Activated CD8-positive, alpha-beta memory T cell treated with anti-CD3 and anti-CD28 coated beads, Interleukin-2, amount 50 U/mL, for 48 hours (primary cell): ENCODE measurements around the gene GDF7.
"Not testable (repeated sequence)": the region's sequence is repeated elsewhere in the genome, so short reads cannot be mapped to it uniquely, and the experiment has no call there.

Source experiments
- DNase-seq: peaks from one replicate; pipeline ENCODE4 v3.0.0-alpha.2; 2020

GDF7 gene

DNA sequence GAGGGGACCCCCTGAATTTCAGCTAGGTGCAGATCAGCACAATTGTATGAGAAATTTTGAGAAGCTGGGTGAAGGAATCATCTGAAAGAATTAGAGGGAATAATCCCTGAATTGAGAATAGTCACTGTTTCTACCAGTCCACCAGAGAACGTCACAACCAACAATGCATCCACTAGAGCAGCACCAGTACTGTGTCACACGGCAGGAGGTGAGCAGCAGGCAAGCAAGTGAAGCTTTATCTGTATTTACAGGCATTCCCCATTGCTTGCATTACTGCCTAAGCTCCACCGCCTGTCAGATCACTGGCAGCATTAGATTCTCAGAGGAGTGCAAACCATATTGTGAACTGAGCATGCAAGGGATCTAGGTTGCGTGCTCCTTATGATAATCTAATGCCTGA is 40.7 kb downstream of the GDF7 start:
- DNase-seq, result no peak

DNA sequence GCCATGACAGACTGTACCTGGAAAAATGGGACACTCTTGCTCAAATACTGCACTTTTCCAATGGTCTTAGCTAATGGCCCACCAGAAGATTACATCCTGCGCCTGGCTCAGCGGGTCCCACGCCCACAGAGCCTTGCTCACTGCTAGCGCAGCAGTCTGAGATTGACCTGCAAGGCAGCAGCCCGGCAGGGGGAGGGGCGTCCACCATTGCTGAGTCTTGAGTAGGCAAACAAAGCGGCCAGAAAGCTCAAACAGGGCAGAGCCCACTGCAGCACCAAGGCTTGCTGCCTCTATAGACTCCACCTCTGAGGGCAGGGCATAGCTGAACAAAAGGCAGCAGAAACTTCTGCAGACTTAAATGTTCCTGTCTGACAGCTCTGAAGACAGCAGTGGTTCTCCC is 44.7 kb downstream of the GDF7 start:
- not testable (repeated sequence) for DNase-seq

DNA sequence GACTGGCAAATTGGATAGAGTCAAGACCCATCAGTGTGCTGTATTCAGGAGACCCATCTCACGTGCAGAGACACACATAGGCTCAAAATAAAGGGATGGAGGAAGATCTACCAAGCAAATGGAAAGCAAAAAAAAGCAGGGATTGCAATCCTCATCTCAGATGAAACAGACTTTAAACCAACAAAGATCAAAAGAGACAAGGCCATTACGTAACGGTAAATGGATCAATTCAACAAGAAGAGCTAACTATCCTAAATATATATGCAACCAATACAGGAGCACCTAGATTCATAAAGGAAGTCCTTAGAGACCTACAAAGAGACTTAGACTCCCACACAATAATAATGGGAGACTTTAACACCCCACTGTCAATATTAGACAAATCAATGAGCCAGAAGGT is 46.6 kb downstream of the GDF7 start:
- DNase-seq, result not testable (repeated sequence)

DNA sequence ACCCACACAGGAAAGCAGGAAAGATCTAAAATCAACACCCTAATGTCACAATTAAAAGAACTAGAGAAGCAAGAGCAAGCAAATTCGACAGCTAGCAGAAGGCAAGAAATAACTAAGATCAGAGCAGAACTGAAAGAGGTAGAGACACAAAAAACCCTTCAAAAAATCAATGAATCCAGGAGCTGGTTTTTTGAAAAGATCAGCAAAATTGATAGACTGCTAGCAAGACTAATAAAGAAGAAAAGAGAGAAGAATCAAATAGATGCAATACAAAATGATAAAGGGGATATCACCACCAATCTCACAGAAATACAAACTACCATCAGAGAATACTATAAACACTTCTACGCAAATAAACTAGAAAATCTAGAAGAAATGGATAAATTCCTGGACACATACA is 47.5 kb downstream of the GDF7 start:
- not testable (repeated sequence) for DNase-seq

DNA sequence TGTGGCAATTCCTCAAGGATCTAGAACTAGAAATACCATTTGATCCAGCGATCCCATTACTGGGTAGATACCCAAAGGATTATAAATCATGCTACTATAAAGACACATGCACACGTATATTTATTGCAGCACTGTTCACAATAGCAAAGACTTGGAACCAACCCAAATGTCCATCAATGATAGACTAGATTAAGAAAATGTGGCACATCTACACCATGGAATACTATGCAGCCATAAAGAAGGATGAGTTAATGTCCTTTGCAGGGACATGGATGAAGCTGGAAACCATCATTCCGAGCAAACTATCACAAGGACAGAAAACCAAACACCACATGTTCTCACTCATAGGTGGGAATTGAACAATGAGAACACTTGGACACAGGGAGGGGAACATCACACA is 49.2 kb downstream of the GDF7 start:
- not testable (repeated sequence) for DNase-seq

DNA sequence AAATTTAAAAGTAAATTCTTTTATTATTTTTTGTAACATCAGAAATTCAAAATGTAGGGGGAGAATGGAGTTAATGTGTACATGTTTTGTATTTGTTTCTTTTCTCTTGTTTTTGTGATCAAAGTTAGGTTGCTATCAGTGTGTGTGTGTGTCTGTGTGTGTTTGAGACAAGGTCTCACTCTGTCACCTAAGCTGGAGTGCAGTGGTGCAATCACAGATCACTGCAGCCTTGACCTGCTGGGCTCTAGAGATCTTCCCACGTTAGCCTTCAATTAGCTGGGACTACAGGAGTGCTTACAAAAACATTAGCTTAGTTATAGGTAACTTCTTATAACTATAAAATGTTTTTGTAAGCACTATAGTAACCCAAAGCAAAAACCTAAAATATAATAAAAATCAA is 50.7 kb downstream of the GDF7 start:
- DNase-seq, result no peak

DNA sequence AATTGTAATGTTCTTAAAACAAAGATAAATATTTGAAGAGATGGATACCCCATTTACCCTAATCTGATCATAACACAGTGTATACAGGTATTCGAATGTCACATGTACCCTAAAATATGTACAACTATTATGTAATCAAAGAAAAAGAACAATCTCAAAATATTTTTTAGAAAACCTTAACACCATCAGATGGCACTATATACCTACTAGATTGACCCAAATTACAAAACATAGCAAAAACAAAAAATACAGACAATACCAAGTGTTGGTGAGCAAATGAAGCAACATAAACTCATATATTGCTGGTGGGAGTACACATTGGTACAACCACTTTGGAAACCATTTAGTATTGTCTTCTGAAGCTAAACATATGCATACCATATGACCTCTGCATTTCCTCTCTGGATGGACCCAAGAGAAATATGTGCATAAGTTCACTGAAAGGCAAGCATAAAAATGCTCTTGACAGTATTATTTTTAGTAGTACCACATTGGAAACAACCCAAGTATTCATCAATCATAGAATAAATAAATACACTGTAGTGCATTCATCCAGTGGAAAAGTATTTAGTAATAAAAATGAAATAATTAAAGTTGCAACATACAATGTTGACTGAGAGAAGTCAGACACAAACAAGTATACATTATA is 55.8 kb downstream of the GDF7 start:
- DNase-seq, result no peak

DNA sequence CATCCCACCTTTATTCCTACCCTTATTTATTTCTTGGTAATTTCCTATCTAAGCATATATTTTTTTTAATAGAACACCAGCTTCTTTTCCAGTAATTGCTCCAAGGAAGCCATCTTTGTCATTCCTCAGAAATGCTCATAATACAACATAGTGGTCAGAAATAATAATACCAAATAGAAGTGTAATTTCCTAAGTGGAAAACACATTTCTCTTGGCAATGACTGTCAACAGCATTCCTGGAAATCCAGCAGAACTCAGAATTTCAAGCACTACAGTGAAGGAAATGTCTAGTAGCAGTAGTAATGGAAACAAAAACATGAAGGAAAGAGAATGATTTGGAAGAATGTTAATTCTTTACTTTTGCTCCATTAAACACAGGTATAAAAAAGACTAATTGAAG is 56.6 kb downstream of the GDF7 start:
- DNase-seq, result no peak

DNA sequence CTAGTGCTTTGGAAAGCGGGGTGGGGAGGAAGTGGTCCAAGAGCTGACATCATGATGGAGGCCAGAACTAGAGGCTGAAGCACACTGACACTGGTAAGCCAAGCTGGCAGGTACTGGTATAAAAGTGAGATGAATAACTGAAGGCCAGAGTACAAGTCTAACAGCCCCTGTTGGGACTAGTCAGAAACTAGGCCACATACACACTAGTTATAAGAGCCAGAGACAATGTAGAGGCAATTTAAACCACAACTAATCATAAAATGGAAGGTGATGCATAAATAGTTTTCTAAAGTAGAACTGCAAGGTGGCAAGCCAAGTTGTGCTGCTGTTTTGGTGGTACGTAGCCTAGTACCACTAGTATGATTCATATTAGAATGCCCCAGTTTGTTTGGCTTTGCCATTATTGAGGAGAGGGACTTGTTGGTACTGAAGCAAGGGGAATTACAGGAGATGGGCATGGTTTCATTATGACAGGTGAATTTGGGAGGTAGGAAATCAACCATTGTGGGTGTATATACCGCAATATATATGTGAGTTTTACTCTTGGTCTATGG is 57.6 kb downstream of the GDF7 start:
- no peak for DNase-seq

DNA sequence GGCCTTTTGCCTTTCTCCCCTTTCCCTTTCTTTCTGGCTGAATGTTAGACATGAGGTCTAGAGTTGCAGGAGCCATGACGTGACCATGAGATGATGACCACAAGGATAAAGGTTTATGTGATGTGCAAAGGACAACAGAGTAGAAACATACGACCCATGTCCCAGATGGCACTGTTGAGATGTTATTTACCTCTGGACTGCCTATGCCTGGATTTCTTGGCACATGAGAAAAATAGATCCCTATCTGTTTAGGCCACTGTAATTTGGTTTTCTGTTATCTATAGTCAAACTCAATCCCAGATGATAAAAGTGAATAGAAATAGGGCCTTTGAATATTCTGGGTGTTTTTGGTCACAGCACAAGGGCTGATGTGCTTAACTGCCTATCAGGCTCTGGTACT is 58.8 kb downstream of the GDF7 start:
- DNase-seq, result no peak

DNA sequence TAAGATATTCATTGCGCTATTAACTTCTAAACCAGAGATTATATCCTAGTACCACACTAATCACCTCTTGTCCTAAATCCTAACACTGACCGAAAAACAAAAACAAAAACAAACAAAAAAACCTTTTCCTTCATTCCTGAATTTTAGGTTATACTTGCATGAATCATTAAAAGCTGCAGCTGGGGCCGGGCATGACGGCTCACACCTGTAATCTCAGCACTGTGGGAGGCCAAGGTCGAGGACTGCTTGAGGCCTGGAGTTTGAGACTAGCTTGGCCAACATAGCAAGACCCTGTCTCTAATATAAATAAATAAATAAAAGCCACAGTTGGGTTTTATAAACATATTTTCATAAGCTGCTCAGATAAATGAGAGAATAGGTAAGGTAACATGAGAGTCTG is 60.0 kb downstream of the GDF7 start:
- no peak for DNase-seq

DNA sequence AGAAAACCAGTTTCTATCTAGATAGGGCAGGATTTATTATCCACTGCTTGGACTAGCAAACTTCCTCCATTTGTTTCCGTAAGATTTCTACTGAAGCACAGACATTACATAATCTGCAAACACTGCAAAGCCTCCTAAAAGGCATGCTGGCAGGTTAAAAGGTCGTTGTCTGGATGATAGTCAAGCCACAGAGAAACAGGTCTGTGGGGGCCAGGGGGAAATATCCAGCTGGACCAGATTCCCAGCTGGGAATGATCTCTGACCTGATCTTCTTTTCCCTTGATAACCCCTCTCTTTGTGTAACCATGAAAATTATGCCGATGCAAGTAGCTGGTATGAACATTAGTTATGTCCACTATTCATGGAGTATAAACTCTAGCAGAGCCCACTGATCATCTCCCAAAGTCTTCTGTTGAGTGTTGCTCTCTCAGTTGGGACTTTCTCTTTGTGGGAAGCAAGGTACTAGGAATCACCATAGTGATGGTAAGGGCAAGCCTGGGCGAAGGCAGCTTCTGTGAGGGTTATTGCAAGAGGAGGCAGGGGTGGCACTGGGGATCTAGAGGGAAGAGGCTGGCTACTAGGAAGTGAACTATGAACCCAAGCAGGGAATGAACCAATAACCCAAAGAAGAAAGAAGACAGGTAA is 61.3 kb downstream of the GDF7 start:
- no peak for DNase-seq
